Stimulated activated CD4-positive, alpha-beta T cell treated with anti-CD3 and anti-CD28 coated beads, Interleukin-4, amount 100 ng/mL, for 1 hour (primary cell): ENCODE data around the gene ZNF213.
A peak's percentile ranks its signal among the peaks of the same experiment; 100 is the strongest.
"Not testable (repeated sequence)": the region's sequence is repeated elsewhere in the genome, so short reads cannot be mapped to it uniquely, and the experiment has no call there.

Experiments
- DNase-seq: peaks from one replicate; pipeline ENCODE4 v3.0.0-alpha.2; 2020

ZNF213 gene

GRCh38 chr16:3150346-3151218 is 15.8 kb downstream of the ZNF213 start:
- DNase-seq: peak; percentile 95

GRCh38 chr16:3152027-3152276 is 17.1 kb downstream of the ZNF213 start:
- no peak for DNase-seq

GRCh38 chr16:3152277-3152990 is 17.6 kb downstream of the ZNF213 start:
- DNase-seq: peak; percentile 80

- DNase-seq: no peak
Observed at GRCh38 chr16:3152991-3153368, 18.2 kb downstream of the ZNF213 start.

- DNase-seq: no peak
Observed at GRCh38 chr16:3155181-3155580, 20.4 kb downstream of the ZNF213 start.

GRCh38 chr16:3155972-3156371 is 21.1 kb downstream of the ZNF213 start:
- DNase-seq: no peak

GRCh38 chr16:3157229-3158025 is 22.6 kb downstream of the ZNF213 start:
- peak; percentile 47 for DNase-seq

- no peak for DNase-seq
Observed at GRCh38 chr16:3158026-3158509, 23.2 kb downstream of the ZNF213 start.

- DNase-seq: peak; percentile 77
Observed at GRCh38 chr16:3158510-3159314, 23.9 kb downstream of the ZNF213 start.

GRCh38 chr16:3161235-3162018 is 26.6 kb downstream of the ZNF213 start:
- DNase-seq: no peak

- no peak for DNase-seq
Observed at GRCh38 chr16:3164121-3164991, 29.5 kb downstream of the ZNF213 start.

GRCh38 chr16:3165111-3165822 is 30.4 kb downstream of the ZNF213 start:
- no peak for DNase-seq

GRCh38 chr16:3166505-3166886 is 31.7 kb downstream of the ZNF213 start:
- no peak for DNase-seq

GRCh38 chr16:3168729-3169128 is 33.9 kb downstream of the ZNF213 start:
- DNase-seq: not testable (repeated sequence)

GRCh38 chr16:3170440-3171180 is 35.8 kb downstream of the ZNF213 start:
- no peak for DNase-seq

- DNase-seq: peak; percentile 54
Observed at GRCh38 chr16:3171181-3171854, 36.5 kb downstream of the ZNF213 start.

- peak; percentile 52 for DNase-seq
Observed at GRCh38 chr16:3171855-3172593, 37.2 kb downstream of the ZNF213 start.
